ENCODE data around the gene TFAM.
"Not testable (repeated sequence)": the region's sequence is repeated elsewhere in the genome, so short reads cannot be mapped to it uniquely, and the experiment has no call there.

TFAM gene

GRCh38 chr10:58372607-58373441 lies 12.4 kb upstream of the TFAM start:
- no peak for DNase-seq

GRCh38 chr10:58373442-58373827 lies 11.8 kb upstream of the TFAM start:
- no peak for DNase-seq

GRCh38 chr10:58382489-58382995 lies 2.7 kb upstream of the TFAM start:
- no peak for DNase-seq

- DNase-seq: no peak
These were observed 1.1 kb upstream of the TFAM start for GRCh38 chr10:58384095-58384494.

GRCh38 chr10:58384544-58384998 lies 639 bp upstream of the TFAM start:
- DNase-seq: peak in 2 of 58 donors; percentile 34 to 52

GRCh38 chr10:58385784-58386112 lies 538 bp downstream of the TFAM start:
- peak in 14 of 58 donors; percentile 3 to 55 (median 30) for DNase-seq

GRCh38 chr10:58389024-58389423 lies 3.8 kb downstream of the TFAM start:
- DNase-seq: no peak

GRCh38 chr10:58393317-58393716 lies 8.1 kb downstream of the TFAM start:
- DNase-seq: peak in 1 of 58 donors; percentile 5

GRCh38 chr10:58394471-58394870 lies 9.3 kb downstream of the TFAM start:
- no peak for DNase-seq

GRCh38 chr10:58396057-58396456 lies 10.8 kb downstream of the TFAM start:
- no peak for DNase-seq

GRCh38 chr10:58397830-58398229 lies 12.6 kb downstream of the TFAM start:
- no peak for DNase-seq

- DNase-seq: no peak
These were observed 14.2 kb downstream of the TFAM start for GRCh38 chr10:58399410-58399809.

GRCh38 chr10:58400609-58401008 lies 15.4 kb downstream of the TFAM start:
- no peak for DNase-seq

- DNase-seq: no peak
These were observed 18.8 kb downstream of the TFAM start for GRCh38 chr10:58404001-58404400.

- no peak for DNase-seq
These were observed 24.9 kb downstream of the TFAM start for GRCh38 chr10:58409956-58410610.

- DNase-seq: no peak
These were observed 27.3 kb downstream of the TFAM start for GRCh38 chr10:58412502-58412961.

GRCh38 chr10:58414270-58415041 lies 29.2 kb downstream of the TFAM start:
- DNase-seq: peak in 4 of 58 donors; percentile 1 to 44 (median 20)

GRCh38 chr10:58415757-58416156 lies 30.5 kb downstream of the TFAM start:
- DNase-seq: no peak

GRCh38 chr10:58417902-58418301 lies 32.7 kb downstream of the TFAM start:
- not testable (repeated sequence) for DNase-seq

GRCh38 chr10:58424176-58424575 lies 39.0 kb downstream of the TFAM start:
- no peak for DNase-seq

- not testable (repeated sequence) for DNase-seq
These were observed 43.2 kb downstream of the TFAM start for GRCh38 chr10:58428436-58428835.

- DNase-seq: no peak
These were observed 46.7 kb downstream of the TFAM start for GRCh38 chr10:58431903-58432302.
